OCI-LY1 (cell line): ENCODE measurements around the gene PCAT6.
"Not testable (repeated sequence)": the region's sequence is repeated elsewhere in the genome, so short reads cannot be mapped to it uniquely, and the experiment has no call there.

Experiments
- CTCF ChIP-seq: fragments of 200-600 bp; sonication (generic), shearing (Covaris generic); IDR thresholded peaks from 2 replicates; pipeline ENCODE4 v1.5.1; 2017; ENCODE audit warnings: mild to moderate bottlenecking, antibody characterized with exemption, low read length, moderate library complexity, mixed read lengths
- EZH2 ChIP-seq: fragments of 200-600 bp; sonication (generic), shearing (Covaris generic); IDR thresholded peaks from 2 replicates; pipeline ENCODE4 v1.8.0; 2017; ENCODE audit warnings: borderline replicate concordance, mixed run types, mild to moderate bottlenecking, antibody characterized with exemption, low read length, moderate library complexity, mixed read lengths

- not testable (repeated sequence) for TF ChIP-seq CTCF, EZH2
Measured at GRCh38 chr1:202829223-202829622, 18.5 kb downstream of the PCAT6 start.
